ENCODE results near the gene VCP. TPM values are rescaled to one million over a fixed set of nuclear protein-coding genes. Genes with fewer than 3 reads are reported as not detected.
"Not testable (repeated sequence)": the region's sequence is repeated elsewhere in the genome, so short reads cannot be mapped to it uniquely, and the experiment has no call there.

The VCP gene
- total and polyA plus RNA-seq, 9 of the 15 experiments (the other 6 are each of a cell fraction or from before 2014, with no cell fraction given) = 7.1 to 257 (median 199) TPM

GRCh38 chr9:35023443-35023842 lies 49.0 kb downstream of the VCP start (continued):
- 0 out of 2 replicates have a peak, but pooled peaks have one; percentile 19 for TF ChIP-seq ZBTB40 (IDR thresholded peaks at IDR 0.05)
- TF ChIP-seq ZBTB40 (CRISPR knock-in tag; IDR thresholded peaks at IDR 0.05) = not testable (repeated sequence)
- peak; percentile 80 for TF ChIP-seq DPF2 (IDR thresholded peaks at IDR 0.05)
- TF ChIP-seq TRIM24 (IDR thresholded peaks at IDR 0.05) = peak; percentile 26 to 47; a peak in 2 of 4 replicates

Measured in K562 (cell line).